Measurements from ENCODE around the gene TEX36. TPM values are rescaled to one million over a fixed set of nuclear protein-coding genes. Genes with fewer than 3 reads are reported as not detected.

The TEX36 gene
- total RNA-seq (2022; extraction: Qiagen RNA extraction): not detected in 5 replicates

GRCh38 chr10:125683063-125683462 lies at the start of gene TEX36:
Gene TEX36 (minus strand): TSS chr10:125683163. CDS start chr10:125682989, 174 bp downstream.

GRCh38 chr10:125719173-125720001 lies 36.4 kb upstream of the TEX36 start, which contains the start of gene EDRF1:
Gene EDRF1 (plus strand): TSS chr10:125719709. CDS start chr10:125719808, 99 bp downstream.

Other genes with a start within 250 kb of the TEX36 start
- 14.3 to 15.5 TPM (median 15.1 TPM) in 5 replicates for gene EDRF1, start 36.5 kb upstream of the TEX36 start, total RNA-seq (2022; extraction: Qiagen RNA extraction)
- 0.05 TPM in 1 of 5 replicates, not detected in the others for gene MMP21, start 92.7 kb upstream of the TEX36 start, total RNA-seq (2022; extraction: Qiagen RNA extraction)
- gene UROS, start 140.1 kb upstream of the TEX36 start, total RNA-seq (2022; extraction: Qiagen RNA extraction): 55.6 to 61.8 TPM (median 60.6 TPM) in 5 replicates
- gene BCCIP, start 140.4 kb upstream of the TEX36 start, total RNA-seq (2022; extraction: Qiagen RNA extraction): 93.6 to 124 TPM (median 105 TPM) in 5 replicates
- gene DHX32, start 198.1 kb upstream of the TEX36 start, total RNA-seq (2022; extraction: Qiagen RNA extraction): 27.2 to 37.6 TPM (median 35.6 TPM) in 5 replicates
- gene FANK1, start 213.4 kb upstream of the TEX36 start, total RNA-seq (2022; extraction: Qiagen RNA extraction): 2.3 to 2.8 TPM (median 2.4 TPM) in 5 replicates

Measured in A549 treated with Hydrocortisone at 1 μM for 4 hours (cell line).